ENCODE measurements around the gene APOH. TPM values are rescaled to one million over a fixed set of nuclear protein-coding genes. Genes with fewer than 3 reads are reported as not detected.

The APOH gene
- total and polyA plus RNA-seq, 2 of the 13 experiments (the other 11 are each of a cell fraction or from before 2014, with no cell fraction given) = 4,846 to 5,748 TPM

DNA sequence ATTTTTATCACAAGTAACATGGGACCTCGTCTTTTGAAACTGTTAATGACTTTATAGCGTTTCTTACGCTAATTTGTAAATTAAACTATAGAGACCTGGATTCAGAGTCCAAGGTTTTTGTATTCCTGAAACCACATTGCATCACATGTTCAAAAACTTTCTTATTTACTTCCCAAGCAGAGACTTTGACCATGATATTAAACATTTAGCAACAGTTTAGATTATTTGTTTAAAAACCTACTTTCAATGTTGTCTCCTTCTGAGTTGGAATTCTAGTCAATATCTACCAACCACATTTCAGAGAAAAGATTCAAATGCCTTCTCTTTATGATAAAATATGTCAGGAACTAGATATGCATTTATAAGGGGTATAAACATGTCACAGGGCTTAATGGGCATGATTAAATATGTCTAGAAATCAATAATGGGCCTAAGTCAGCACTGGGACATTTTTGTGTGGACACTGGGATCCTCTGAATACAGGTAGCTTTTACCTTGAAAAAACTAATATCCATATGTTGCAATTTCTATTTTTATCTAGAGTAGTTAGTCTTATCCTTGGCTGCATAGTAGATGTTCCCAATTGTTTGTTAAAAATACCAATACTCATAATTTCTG, 6.3 kb upstream of the APOH start (continued):
- TF ChIP-seq ZNF746 (CRISPR knock-in tag; IDR thresholded peaks at IDR 0.05) (no peak), ZNF496 (CRISPR knock-in tag; IDR thresholded peaks at IDR 0.05; ENCODE audit: insufficient replicate concordance) (no peak), HDAC2 (CRISPR knock-in tag; IDR thresholded peaks at IDR 0.05) (peak; percentile 56), ZNF629 (CRISPR knock-in tag; conservative IDR thresholded peaks at IDR 0.05) (no peak), ZNF17 (CRISPR knock-in tag; IDR thresholded peaks at IDR 0.05) (no peak), ZNF20 (CRISPR knock-in tag; IDR thresholded peaks at IDR 0.05) (no peak), HOXA7 (CRISPR knock-in tag; IDR thresholded peaks at IDR 0.05) (no peak), ZNF737 (CRISPR knock-in tag; IDR thresholded peaks at IDR 0.05; ENCODE audit: borderline replicate concordance) (no peak), MXD4 (CRISPR knock-in tag; IDR thresholded peaks at IDR 0.05) (0 out of 2 replicates have a peak, but pooled peaks have one; percentile 30), ZNF878 (CRISPR knock-in tag; IDR thresholded peaks at IDR 0.05) (no peak; the same call in 1 of the 2 replicates)
- TF ChIP-seq, protein P1, sequence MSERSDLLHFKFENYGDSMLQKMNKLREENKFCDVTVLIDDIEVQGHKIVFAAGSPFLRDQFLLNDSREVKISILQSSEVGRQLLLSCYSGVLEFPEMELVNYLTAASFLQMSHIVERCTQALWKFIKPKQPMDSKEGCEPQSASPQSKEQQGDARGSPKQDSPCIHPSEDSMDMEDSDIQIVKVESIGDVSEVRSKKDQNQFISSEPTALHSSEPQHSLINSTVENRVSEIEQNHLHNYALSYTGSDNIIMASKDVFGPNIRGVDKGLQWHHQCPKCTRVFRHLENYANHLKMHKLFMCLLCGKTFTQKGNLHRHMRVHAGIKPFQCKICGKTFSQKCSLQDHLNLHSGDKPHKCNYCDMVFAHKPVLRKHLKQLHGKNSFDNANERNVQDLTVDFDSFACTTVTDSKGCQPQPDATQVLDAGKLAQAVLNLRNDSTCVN (CRISPR knock-in tag; IDR thresholded peaks at IDR 0.05; ENCODE audit: borderline replicate concordance) = no peak
- TF ChIP-seq, protein P2, sequence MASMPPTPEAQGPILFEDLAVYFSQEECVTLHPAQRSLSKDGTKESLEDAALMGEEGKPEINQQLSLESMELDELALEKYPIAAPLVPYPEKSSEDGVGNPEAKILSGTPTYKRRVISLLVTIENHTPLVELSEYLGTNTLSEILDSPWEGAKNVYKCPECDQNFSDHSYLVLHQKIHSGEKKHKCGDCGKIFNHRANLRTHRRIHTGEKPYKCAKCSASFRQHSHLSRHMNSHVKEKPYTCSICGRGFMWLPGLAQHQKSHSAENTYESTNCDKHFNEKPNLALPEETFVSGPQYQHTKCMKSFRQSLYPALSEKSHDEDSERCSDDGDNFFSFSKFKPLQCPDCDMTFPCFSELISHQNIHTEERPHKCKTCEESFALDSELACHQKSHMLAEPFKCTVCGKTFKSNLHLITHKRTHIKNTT (CRISPR knock-in tag; IDR thresholded peaks at IDR 0.05) = no peak
- TF ChIP-seq, protein P3, sequence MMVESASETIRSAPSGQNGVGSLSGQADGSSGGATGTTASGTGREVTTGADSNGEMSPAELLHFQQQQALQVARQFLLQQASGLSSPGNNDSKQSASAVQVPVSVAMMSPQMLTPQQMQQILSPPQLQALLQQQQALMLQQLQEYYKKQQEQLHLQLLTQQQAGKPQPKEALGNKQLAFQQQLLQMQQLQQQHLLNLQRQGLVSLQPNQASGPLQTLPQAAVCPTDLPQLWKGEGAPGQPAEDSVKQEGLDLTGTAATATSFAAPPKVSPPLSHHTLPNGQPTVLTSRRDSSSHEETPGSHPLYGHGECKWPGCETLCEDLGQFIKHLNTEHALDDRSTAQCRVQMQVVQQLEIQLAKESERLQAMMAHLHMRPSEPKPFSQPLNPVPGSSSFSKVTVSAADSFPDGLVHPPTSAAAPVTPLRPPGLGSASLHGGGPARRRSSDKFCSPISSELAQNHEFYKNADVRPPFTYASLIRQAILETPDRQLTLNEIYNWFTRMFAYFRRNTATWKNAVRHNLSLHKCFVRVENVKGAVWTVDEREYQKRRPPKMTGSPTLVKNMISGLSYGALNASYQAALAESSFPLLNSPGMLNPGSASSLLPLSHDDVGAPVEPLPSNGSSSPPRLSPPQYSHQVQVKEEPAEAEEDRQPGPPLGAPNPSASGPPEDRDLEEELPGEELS (CRISPR knock-in tag; IDR thresholded peaks at IDR 0.05) = peak; percentile 84
- TF ChIP-seq, protein P4, sequence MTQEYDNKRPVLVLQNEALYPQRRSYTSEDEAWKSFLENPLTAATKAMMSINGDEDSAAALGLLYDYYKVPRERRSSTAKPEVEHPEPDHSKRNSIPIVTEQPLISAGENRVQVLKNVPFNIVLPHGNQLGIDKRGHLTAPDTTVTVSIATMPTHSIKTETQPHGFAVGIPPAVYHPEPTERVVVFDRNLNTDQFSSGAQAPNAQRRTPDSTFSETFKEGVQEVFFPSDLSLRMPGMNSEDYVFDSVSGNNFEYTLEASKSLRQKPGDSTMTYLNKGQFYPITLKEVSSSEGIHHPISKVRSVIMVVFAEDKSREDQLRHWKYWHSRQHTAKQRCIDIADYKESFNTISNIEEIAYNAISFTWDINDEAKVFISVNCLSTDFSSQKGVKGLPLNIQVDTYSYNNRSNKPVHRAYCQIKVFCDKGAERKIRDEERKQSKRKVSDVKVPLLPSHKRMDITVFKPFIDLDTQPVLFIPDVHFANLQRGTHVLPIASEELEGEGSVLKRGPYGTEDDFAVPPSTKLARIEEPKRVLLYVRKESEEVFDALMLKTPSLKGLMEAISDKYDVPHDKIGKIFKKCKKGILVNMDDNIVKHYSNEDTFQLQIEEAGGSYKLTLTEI (CRISPR knock-in tag; conservative IDR thresholded peaks at IDR 0.05) = no peak
- TF ChIP-seq, protein P5, sequence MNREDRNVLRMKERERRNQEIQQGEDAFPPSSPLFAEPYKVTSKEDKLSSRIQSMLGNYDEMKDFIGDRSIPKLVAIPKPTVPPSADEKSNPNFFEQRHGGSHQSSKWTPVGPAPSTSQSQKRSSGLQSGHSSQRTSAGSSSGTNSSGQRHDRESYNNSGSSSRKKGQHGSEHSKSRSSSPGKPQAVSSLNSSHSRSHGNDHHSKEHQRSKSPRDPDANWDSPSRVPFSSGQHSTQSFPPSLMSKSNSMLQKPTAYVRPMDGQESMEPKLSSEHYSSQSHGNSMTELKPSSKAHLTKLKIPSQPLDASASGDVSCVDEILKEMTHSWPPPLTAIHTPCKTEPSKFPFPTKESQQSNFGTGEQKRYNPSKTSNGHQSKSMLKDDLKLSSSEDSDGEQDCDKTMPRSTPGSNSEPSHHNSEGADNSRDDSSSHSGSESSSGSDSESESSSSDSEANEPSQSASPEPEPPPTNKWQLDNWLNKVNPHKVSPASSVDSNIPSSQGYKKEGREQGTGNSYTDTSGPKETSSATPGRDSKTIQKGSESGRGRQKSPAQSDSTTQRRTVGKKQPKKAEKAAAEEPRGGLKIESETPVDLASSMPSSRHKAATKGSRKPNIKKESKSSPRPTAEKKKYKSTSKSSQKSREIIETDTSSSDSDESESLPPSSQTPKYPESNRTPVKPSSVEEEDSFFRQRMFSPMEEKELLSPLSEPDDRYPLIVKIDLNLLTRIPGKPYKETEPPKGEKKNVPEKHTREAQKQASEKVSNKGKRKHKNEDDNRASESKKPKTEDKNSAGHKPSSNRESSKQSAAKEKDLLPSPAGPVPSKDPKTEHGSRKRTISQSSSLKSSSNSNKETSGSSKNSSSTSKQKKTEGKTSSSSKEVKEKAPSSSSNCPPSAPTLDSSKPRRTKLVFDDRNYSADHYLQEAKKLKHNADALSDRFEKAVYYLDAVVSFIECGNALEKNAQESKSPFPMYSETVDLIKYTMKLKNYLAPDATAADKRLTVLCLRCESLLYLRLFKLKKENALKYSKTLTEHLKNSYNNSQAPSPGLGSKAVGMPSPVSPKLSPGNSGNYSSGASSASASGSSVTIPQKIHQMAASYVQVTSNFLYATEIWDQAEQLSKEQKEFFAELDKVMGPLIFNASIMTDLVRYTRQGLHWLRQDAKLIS (CRISPR knock-in tag; IDR thresholded peaks at IDR 0.05) = no peak
- TF ChIP-seq, protein P6, sequence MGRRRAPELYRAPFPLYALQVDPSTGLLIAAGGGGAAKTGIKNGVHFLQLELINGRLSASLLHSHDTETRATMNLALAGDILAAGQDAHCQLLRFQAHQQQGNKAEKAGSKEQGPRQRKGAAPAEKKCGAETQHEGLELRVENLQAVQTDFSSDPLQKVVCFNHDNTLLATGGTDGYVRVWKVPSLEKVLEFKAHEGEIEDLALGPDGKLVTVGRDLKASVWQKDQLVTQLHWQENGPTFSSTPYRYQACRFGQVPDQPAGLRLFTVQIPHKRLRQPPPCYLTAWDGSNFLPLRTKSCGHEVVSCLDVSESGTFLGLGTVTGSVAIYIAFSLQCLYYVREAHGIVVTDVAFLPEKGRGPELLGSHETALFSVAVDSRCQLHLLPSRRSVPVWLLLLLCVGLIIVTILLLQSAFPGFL (CRISPR knock-in tag; IDR thresholded peaks at IDR 0.05) = no peak

All from HepG2 (cell line).